HepG2 (cell line): Measurements from ENCODE around the gene ARFGAP3. TPM values are rescaled to one million over a fixed set of nuclear protein-coding genes. Genes with fewer than 3 reads are reported as not detected.

ENCODE experiments used
- AKAP8 ChIP-seq: sonication (generic); formaldehyde crosslinking; IDR thresholded peaks from 2 replicates; pipeline ENCODE4 v1.5.1; 2020; ENCODE audit warnings: mild to moderate bottlenecking, missing genetic modification reagents
- ARNT ChIP-seq: fragments of 450-650 bp; IDR thresholded peaks from 2 replicates; pipeline ENCODE4 v1.6.1; 2017
- DPF2 ChIP-seq: sonication (generic); formaldehyde crosslinking; IDR thresholded peaks from 2 replicates; pipeline ENCODE4 v1.4.0; 2020; ENCODE audit warnings: mild to moderate bottlenecking, low read depth, missing genetic modification reagents, borderline replicate concordance
- FLYWCH1 ChIP-seq: sonication (generic); formaldehyde crosslinking; IDR thresholded peaks from 2 replicates; pipeline ENCODE4 v1.8.1; 2023; ENCODE audit warnings: mild to moderate bottlenecking, missing genetic modification reagents
- KLF6 ChIP-seq: IDR thresholded peaks from 2 replicates; pipeline ENCODE4 v1.8.0; 2016; ENCODE audit warnings: missing biosample characterization, missing genetic modification reagents
- SCMH1 ChIP-seq: sonication (generic); formaldehyde crosslinking; IDR thresholded peaks from 2 replicates; pipeline ENCODE4 v1.9.0; 2021; ENCODE audit warnings: missing genetic modification reagents, mild to moderate bottlenecking, borderline replicate concordance
- SMC3 ChIP-seq: IDR thresholded peaks from 2 replicates; pipeline ENCODE4 v1.6.1; 2011; ENCODE audit warnings: low read length, improper control_type of control experiment
- ZSCAN12 ChIP-seq: sonication (generic); formaldehyde crosslinking; IDR thresholded peaks from 2 replicates; pipeline ENCODE4 v1.9.0; 2021; ENCODE audit warnings: mild to moderate bottlenecking, missing genetic modification reagents
- polyA plus RNA-seq, 8 experiments: library from polyadenylated mRNA; depleted of rRNA in 3 of 8; stranded (reverse) in 7 of 8; unstranded in 1 of 8; fragments of >200 nt; fragmentation: Illumina TruSeq in 4 of 8; extraction: Trizol in 4 of 8; gene quantifications; 2 replicates each; pipeline versions ENCODE4 v1.2.1 to v1.2.3, GENCODE V29; 2011 to 2016; ENCODE audit warnings: low read depth in 4 of 8, missing spikeins in 1 of 8, mixed read lengths in 1 of 8; ENCODE audit not compliant: insufficient read depth in 1 of 8
- total RNA-seq, 5 experiments: library from RNA; depleted of rRNA; stranded (reverse); fragments of >200 nt; fragmentation: Illumina TruSeq; extraction: Trizol; gene quantifications; 2 replicates each; pipeline ENCODE4 v1.2.3, GENCODE V29; 2016; ENCODE audit warnings: low read depth in 1 of 5
- TF ChIP-seq, protein P1 (sequence below): sonication (generic); formaldehyde crosslinking; IDR thresholded peaks from 2 replicates; pipeline ENCODE4 v1.5.0; 2020; ENCODE audit warnings: mild to moderate bottlenecking, missing genetic modification reagents, borderline replicate concordance
- TF ChIP-seq, protein P2 (sequence below): sonication (generic); formaldehyde crosslinking; IDR thresholded peaks from 2 replicates; pipeline ENCODE4 v1.5.1; 2020; ENCODE audit warnings: missing genetic modification reagents, mild to moderate bottlenecking, borderline replicate concordance
- TF ChIP-seq, protein P3 (sequence below): sonication (generic); formaldehyde crosslinking; IDR thresholded peaks from 2 replicates; pipeline ENCODE4 v1.5.1; 2020; ENCODE audit warnings: mild to moderate bottlenecking, moderate library complexity, missing genetic modification reagents
- TF ChIP-seq, protein P4 (sequence below): sonication (generic); formaldehyde crosslinking; conservative IDR thresholded peaks from 2 replicates; pipeline ENCODE4 v1.8.1; 2023; ENCODE audit warnings: missing genetic modification reagents
- TF ChIP-seq, protein P5 (sequence below), 2 experiments: sonication (generic) in 1 of 2; formaldehyde crosslinking in 1 of 2; IDR thresholded peaks; 2 replicates each; pipeline versions ENCODE4 v1.4.0 to v1.6.1; 2016 to 2020; ENCODE audit warnings: borderline replicate concordance in 1 of 2, low read depth in 1 of 2, mild to moderate bottlenecking in 1 of 2, missing genetic modification reagents in 1 of 2

ARFGAP3 gene
- total and polyA plus RNA-seq, 2 of the 13 experiments (the other 11 are each of a cell fraction or from before 2014, with no cell fraction given) = 41.7 to 61.6 TPM

DNA sequence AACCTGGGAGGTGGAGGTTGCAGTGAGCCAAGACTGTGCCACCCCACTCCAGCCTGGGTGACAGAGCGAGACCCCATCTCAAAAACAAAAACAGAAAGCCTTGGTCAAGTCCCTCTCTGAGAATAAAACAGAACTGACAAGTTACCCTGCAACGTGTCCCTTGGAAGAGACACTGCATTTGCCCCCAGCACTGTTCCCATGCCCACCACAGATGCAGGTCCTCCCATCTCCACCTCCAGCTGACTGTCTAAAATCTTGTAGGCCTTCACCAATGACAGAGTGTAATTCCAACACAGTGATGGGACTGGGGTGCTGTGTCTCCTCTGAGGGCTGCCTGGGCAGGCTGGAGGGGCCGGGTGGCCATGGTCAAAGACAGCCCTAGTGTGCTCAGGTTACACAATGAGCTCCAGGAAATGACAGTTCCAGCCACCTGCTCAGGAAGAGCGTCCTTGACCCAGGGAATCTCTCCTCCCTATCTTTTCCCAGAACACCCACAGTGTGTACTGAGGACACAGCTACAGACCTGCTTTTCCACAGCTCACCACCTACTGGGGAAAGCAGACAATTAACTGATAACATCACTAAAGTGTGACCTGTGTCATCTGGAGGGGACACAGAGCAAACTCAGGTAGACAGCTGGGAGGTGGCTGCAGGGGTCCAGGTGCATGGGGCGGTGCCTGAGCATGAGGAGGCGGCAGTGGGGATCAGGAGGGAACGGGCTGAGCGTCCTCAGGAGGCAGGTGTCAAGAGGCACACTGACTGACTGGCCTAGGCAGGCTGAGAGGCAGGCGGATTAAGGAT, 56.4 kb downstream of the ARFGAP3 start (continued):
- TF ChIP-seq, protein P1, sequence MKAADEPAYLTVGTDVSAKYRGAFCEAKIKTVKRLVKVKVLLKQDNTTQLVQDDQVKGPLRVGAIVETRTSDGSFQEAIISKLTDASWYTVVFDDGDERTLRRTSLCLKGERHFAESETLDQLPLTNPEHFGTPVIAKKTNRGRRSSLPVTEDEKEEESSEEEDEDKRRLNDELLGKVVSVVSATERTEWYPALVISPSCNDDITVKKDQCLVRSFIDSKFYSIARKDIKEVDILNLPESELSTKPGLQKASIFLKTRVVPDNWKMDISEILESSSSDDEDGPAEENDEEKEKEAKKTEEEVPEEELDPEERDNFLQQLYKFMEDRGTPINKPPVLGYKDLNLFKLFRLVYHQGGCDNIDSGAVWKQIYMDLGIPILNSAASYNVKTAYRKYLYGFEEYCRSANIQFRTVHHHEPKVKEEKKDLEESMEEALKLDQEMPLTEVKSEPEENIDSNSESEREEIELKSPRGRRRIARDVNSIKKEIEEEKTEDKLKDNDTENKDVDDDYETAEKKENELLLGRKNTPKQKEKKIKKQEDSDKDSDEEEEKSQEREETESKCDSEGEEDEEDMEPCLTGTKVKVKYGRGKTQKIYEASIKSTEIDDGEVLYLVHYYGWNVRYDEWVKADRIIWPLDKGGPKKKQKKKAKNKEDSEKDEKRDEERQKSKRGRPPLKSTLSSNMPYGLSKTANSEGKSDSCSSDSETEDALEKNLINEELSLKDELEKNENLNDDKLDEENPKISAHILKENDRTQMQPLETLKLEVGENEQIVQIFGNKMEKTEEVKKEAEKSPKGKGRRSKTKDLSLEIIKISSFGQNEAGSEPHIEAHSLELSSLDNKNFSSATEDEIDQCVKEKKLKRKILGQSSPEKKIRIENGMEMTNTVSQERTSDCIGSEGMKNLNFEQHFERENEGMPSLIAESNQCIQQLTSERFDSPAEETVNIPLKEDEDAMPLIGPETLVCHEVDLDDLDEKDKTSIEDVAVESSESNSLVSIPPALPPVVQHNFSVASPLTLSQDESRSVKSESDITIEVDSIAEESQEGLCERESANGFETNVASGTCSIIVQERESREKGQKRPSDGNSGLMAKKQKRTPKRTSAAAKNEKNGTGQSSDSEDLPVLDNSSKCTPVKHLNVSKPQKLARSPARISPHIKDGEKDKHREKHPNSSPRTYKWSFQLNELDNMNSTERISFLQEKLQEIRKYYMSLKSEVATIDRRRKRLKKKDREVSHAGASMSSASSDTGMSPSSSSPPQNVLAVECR (CRISPR knock-in tag) = peak; percentile 91
- TF ChIP-seq, protein P2, sequence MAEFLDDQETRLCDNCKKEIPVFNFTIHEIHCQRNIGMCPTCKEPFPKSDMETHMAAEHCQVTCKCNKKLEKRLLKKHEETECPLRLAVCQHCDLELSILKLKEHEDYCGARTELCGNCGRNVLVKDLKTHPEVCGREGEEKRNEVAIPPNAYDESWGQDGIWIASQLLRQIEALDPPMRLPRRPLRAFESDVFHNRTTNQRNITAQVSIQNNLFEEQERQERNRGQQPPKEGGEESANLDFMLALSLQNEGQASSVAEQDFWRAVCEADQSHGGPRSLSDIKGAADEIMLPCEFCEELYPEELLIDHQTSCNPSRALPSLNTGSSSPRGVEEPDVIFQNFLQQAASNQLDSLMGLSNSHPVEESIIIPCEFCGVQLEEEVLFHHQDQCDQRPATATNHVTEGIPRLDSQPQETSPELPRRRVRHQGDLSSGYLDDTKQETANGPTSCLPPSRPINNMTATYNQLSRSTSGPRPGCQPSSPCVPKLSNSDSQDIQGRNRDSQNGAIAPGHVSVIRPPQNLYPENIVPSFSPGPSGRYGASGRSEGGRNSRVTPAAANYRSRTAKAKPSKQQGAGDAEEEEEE (CRISPR knock-in tag) = 0 out of 2 replicates have a peak, but pooled peaks have one; percentile 59
- TF ChIP-seq SCMH1 (CRISPR knock-in tag) (no peak), SMC3 (peak; percentile 46; the same call in 1 of the 2 replicates), KLF6 (CRISPR knock-in tag) (peak; percentile 71; the same call in 1 of the 2 replicates), FLYWCH1 (no peak), ZSCAN12 (CRISPR knock-in tag) (no peak), DPF2 (CRISPR knock-in tag) (peak; percentile 92), AKAP8 (peak; percentile 84; the same call in 1 of the 2 replicates), ARNT (no peak)
- TF ChIP-seq, protein P3, sequence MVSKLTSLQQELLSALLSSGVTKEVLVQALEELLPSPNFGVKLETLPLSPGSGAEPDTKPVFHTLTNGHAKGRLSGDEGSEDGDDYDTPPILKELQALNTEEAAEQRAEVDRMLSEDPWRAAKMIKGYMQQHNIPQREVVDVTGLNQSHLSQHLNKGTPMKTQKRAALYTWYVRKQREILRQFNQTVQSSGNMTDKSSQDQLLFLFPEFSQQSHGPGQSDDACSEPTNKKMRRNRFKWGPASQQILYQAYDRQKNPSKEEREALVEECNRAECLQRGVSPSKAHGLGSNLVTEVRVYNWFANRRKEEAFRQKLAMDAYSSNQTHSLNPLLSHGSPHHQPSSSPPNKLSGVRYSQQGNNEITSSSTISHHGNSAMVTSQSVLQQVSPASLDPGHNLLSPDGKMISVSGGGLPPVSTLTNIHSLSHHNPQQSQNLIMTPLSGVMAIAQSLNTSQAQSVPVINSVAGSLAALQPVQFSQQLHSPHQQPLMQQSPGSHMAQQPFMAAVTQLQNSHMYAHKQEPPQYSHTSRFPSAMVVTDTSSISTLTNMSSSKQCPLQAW = peak; percentile 93
- TF ChIP-seq, protein P4, sequence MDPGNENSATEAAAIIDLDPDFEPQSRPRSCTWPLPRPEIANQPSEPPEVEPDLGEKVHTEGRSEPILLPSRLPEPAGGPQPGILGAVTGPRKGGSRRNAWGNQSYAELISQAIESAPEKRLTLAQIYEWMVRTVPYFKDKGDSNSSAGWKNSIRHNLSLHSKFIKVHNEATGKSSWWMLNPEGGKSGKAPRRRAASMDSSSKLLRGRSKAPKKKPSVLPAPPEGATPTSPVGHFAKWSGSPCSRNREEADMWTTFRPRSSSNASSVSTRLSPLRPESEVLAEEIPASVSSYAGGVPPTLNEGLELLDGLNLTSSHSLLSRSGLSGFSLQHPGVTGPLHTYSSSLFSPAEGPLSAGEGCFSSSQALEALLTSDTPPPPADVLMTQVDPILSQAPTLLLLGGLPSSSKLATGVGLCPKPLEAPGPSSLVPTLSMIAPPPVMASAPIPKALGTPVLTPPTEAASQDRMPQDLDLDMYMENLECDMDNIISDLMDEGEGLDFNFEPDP (CRISPR knock-in tag) = no peak
- TF ChIP-seq, protein P5, sequence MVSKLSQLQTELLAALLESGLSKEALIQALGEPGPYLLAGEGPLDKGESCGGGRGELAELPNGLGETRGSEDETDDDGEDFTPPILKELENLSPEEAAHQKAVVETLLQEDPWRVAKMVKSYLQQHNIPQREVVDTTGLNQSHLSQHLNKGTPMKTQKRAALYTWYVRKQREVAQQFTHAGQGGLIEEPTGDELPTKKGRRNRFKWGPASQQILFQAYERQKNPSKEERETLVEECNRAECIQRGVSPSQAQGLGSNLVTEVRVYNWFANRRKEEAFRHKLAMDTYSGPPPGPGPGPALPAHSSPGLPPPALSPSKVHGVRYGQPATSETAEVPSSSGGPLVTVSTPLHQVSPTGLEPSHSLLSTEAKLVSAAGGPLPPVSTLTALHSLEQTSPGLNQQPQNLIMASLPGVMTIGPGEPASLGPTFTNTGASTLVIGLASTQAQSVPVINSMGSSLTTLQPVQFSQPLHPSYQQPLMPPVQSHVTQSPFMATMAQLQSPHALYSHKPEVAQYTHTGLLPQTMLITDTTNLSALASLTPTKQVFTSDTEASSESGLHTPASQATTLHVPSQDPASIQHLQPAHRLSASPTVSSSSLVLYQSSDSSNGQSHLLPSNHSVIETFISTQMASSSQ (IDR thresholded peaks at IDR 0.05; ENCODE audit: low read depth) = peak; percentile 28; the same call in 1 of the 2 replicates
- TF ChIP-seq, protein P5 (CRISPR knock-in tag; IDR thresholded peaks at IDR 0.05; ENCODE audit: borderline replicate concordance) = peak; percentile 94
